ENCODE results near the gene ADAMTS5. TPM values are rescaled to one million over a fixed set of nuclear protein-coding genes. Genes with fewer than 3 reads are reported as not detected.
A peak's percentile ranks its signal among the peaks of the same experiment; 100 is the strongest.

Gene ADAMTS5
- total RNA-seq, 2 donors from 2014 or later = 3.0 TPM

- H3K4me3 ChIP-seq = no peak overlapping the region
- H3K27me3 ChIP-seq (replicated peaks; ENCODE audit: insufficient read depth) = no peaks in the 10 kb centered on the region
- no peak for TF ChIP-seq POLR2AphosphoS5 (IDR thresholded peaks at IDR 0.05)
- no peak for TF ChIP-seq CTCF (IDR thresholded peaks at IDR 0.05)
- TF ChIP-seq POLR2A (IDR thresholded peaks at IDR 0.05) = no peak
- intact Hi-C loops (cut with DNase I) = no loop called here
- WGBS = 69% methylated on average over 2 of the region's 2 CpGs
- H3K27ac ChIP-seq = no peak overlapping the region
- H3K36me3 ChIP-seq = no peaks in the 10 kb centered on the region
- H3K9me3 ChIP-seq = no peaks in the 10 kb centered on the region
- no peaks in the 10 kb centered on the region for H3K4me1 ChIP-seq (replicated peaks)
- no peak for DNase-seq (ENCODE audit: low spot score)
These were observed 6.3 kb upstream of the ADAMTS5 start for GRCh38 chr21:26973226-26973625.

- WGBS = 72% methylated on average over 2 of the region's 2 CpGs
- no peaks in the 10 kb centered on the region for H3K36me3 ChIP-seq
These were observed 5.3 kb upstream of the ADAMTS5 start for GRCh38 chr21:26972192-26972591.

DNA sequence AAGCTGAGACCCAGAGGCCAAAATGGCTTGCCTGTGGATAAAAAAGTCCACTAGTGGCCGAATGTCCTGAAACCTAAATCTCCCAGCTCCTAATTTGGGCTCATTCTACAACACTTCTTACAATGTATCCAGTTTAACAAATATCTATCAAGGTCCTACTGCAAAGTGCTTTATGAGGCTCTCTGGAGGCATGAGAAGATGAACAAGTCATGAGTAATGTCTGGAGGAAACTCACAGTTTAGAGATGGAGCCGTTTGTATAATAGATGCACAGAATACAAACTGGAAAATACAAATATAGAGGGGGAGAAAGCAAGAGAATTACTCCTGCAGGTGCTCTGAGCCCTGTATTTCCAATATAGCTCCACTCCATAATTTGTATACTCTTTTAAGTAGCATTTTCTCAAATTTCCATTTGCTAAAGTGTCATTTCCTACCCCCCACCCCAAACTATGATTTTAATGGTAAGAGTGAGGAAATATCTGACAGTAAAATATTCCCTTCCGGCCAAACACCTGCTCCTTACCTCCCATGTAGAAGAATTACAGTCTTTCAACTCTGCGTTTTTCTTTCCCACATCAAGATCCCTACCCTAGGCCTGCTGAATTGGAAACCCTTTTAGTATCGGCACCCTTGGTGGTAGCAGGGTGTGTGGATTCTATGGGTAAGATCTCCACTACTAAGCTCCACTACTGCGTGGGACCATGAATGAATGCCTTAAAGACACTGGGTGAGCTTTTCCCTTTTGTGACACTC lies 3.3 kb upstream of the ADAMTS5 start:
- no peak for DNase-seq (ENCODE audit: low spot score)
- Histone ChIP-seq H3K36me3 (no peaks in the 10 kb centered on the region), H3K27ac (no peak overlapping the region), H3K27me3 (replicated peaks; ENCODE audit: insufficient read depth) (peaks cover 6% of the 10 kb centered on the region), H3K4me1 (replicated peaks) (no peaks in the 10 kb centered on the region), H3K9me3 (no peaks in the 10 kb centered on the region), H3K4me3 (no peak overlapping the region)
- intact Hi-C loops (cut with DNase I) = loop anchor here (5.0 to 10.0 kb wide), 4 partner anchors 505 to 1775 kb away; no protein-coding TSS in a partner anchor
- no peak for TF ChIP-seq POLR2AphosphoS5 (IDR thresholded peaks at IDR 0.05)
- TF ChIP-seq CTCF (IDR thresholded peaks at IDR 0.05) = no peak
- TF ChIP-seq POLR2A (IDR thresholded peaks at IDR 0.05) = no peak
- 80% methylated on average over 6 of the region's 6 CpGs for WGBS

More at GRCh38 chr21:26972192-26972591, 5.3 kb upstream of the ADAMTS5 start:
- no peaks in the 10 kb centered on the region for H3K9me3 ChIP-seq
- TF ChIP-seq POLR2AphosphoS5 (IDR thresholded peaks at IDR 0.05) = no peak
- no peak for TF ChIP-seq POLR2A (IDR thresholded peaks at IDR 0.05)
- TF ChIP-seq CTCF (IDR thresholded peaks at IDR 0.05) = no peak
- H3K4me1 ChIP-seq (replicated peaks) = no peaks in the 10 kb centered on the region
- intact Hi-C loops (cut with DNase I) = no loop called here
- H3K4me3 ChIP-seq = no peak overlapping the region
- no peak overlapping the region for H3K27ac ChIP-seq
- H3K27me3 ChIP-seq (replicated peaks; ENCODE audit: insufficient read depth) = no peaks in the 10 kb centered on the region
- no peak for DNase-seq (ENCODE audit: low spot score)

- WGBS = under 1% methylated on average over 24 of the region's 24 CpGs
- TF ChIP-seq CTCF (IDR thresholded peaks at IDR 0.05) (no peak), POLR2A (IDR thresholded peaks at IDR 0.05) (no peak), POLR2AphosphoS5 (IDR thresholded peaks at IDR 0.05) (no peak)
- Histone ChIP-seq H3K27me3 (replicated peaks; ENCODE audit: insufficient read depth) (peaks cover 6% of the 10 kb centered on the region), H3K36me3 (no peaks in the 10 kb centered on the region), H3K4me3 (peak overlapping the region; percentile 33 to 40), H3K4me1 (replicated peaks) (no peaks in the 10 kb centered on the region), H3K9me3 (no peaks in the 10 kb centered on the region), H3K27ac (peak overlapping the region; percentile 42 to 66)
- intact Hi-C loops (cut with DNase I) = loop anchor here (5.0 to 10.0 kb wide), 4 partner anchors 508 to 1778 kb away; no protein-coding TSS in a partner anchor
- DNase-seq (ENCODE audit: low spot score) = no peak
These were observed 233 bp downstream of the ADAMTS5 start for GRCh38 chr21:26966649-26967061.
